Right cardiac atrium (tissue), 5 donors: Measurements from ENCODE around the gene TGFB3. TPM values are rescaled to one million over a fixed set of nuclear protein-coding genes. Genes with fewer than 3 reads are reported as not detected.

ENCODE experiments used
- ATAC-seq, 2 donors: fragments of 200-7000 bp; cut with Tn5 transposase; one replicate each; pipeline versions ENCODE4 v1.8.0 to v1.9.1; 2020; ENCODE audit warnings: moderate library complexity in 2 of 2, mild to moderate bottlenecking in 1 of 2
- DNase-seq, 3 donors: peaks; one replicate each; pipeline ENCODE4 v3.0.0-alpha.2; 2020
- H3K27ac ChIP-seq: one replicate; pipeline ENCODE4 v1.5.1; 2013; ENCODE audit warnings: mild to moderate bottlenecking, low read length, control low read depth, moderate library complexity
- H3K27me3 ChIP-seq: one replicate; pipeline ENCODE4 v1.6.1; 2013; ENCODE audit not compliant: control insufficient read depth, insufficient read depth
- H3K4me1 ChIP-seq: one replicate; pipeline ENCODE4 v1.6.1; 2013; ENCODE audit warnings: low read length; ENCODE audit not compliant: control insufficient read depth, insufficient read depth
- H3K4me3 ChIP-seq: one replicate; pipeline ENCODE4 v1.5.1; 2013; ENCODE audit warnings: low read length, control low read depth
- H3K9me3 ChIP-seq: one replicate; pipeline ENCODE4 v1.6.1; 2013; ENCODE audit warnings: low read length; ENCODE audit not compliant: control insufficient read depth
- WGBS: extraction: QIAGEN DNeasy Blood & Tissue Kit; methylation state at CpG from one replicate; pipeline ENCODE4 v1.1.7; 2013; 5-methylcytosine and 5-hydroxymethylcytosine counted together
- intact Hi-C, 4 donors: fragments of 100-400 bp; cut with DNase I; formaldehyde crosslinking; loops; one replicate each; pipeline versions ENCODE4 v1.11.0 to v1.14.0; 2022 to 2023
- polyA plus RNA-seq: library from polyadenylated mRNA; stranded (reverse); fragments of 200-250 nt; gene quantifications from one replicate; pipeline ENCODE4 v1.2.3, GENCODE V29; 2013
- total RNA-seq, 4 donors: library from RNA; stranded (reverse); fragmentation: NEBNext Ultra II Directional; extraction: Animal tissue kit (Norgen Biotek cat#: 25700); gene quantifications; one replicate each; pipeline ENCODE4 v1.2.1, GENCODE V29; 2021
- donor health status: healthy with polysubstance abuse.
- donor health status: DM: no; HTN: yes; CAD: no.
- donor health status: DM: no; HTN: no; CAD: no.
- donor health status: DM: no; HTN: yes; CAD: no; lungs with severe emphysema.
- donor health status: DM: yes; HTN: yes; CAD: no.

Gene TGFB3
- total and polyA plus RNA-seq, 5 donors: 18.0 to 76.3 (median 38.0) TPM

DNA sequence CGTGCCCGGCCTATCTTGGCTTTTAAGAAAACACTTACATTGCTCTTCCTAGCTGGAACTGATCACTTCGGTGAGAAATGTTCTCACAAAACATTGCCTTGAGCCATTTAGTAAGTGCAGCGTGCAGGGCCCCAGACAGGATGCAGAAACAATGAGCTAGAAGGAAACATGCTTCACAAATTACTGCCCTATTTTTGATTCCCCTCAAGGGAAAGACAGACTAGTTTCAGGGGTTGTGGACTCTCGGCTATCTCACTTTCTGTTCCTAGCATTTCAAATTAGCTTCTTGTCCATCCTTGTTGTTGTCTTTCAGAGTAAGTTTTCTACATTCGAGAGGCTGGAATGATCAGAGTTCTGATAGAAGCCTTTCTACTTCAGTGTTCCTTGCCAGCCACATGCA is 21.6 kb downstream of the TGFB3 start:
- 80% methylated on average over 6 of the region's 6 CpGs for WGBS
- DNase-seq (no peak), ATAC-seq (no peak)
- intact Hi-C loops: no loop called here
- no peaks in the 10 kb centered on the region for H3K4me1 ChIP-seq
- no peak overlapping the region for H3K27ac ChIP-seq
- no peaks in the 10 kb centered on the region for H3K9me3 ChIP-seq
- no peak overlapping the region for H3K4me3 ChIP-seq
- no peaks in the 10 kb centered on the region for H3K27me3 ChIP-seq

GRCh38 chr14:75959031-75959430 is 22.8 kb downstream of the TGFB3 start:
- ATAC-seq (no peak), DNase-seq (no peak)
- Histone ChIP-seq H3K4me3 (no peak overlapping the region), H3K27me3 (no peaks in the 10 kb centered on the region), H3K27ac (no peak overlapping the region), H3K9me3 (no peaks in the 10 kb centered on the region), H3K4me1 (no peaks in the 10 kb centered on the region)
- intact Hi-C loops: no loop called here
- 95% methylated on average over 9 of the region's 9 CpGs for whole genome bisulfite sequencing

GRCh38 chr14:75952489-75952888 is 29.3 kb downstream of the TGFB3 start:
- Histone ChIP-seq H3K4me1 (no peaks in the 10 kb centered on the region), H3K27me3 (no peaks in the 10 kb centered on the region), H3K9me3 (no peaks in the 10 kb centered on the region), H3K27ac (no peak overlapping the region), H3K4me3 (no peak overlapping the region)
- 95% methylated on average over 3 of the region's 3 CpGs for WGBS
- intact Hi-C loops: no loop called here
- ATAC-seq (no peak), DNase-seq (no peak)

GRCh38 chr14:75946785-75947184 is 35.0 kb downstream of the TGFB3 start:
- intact Hi-C loops: no loop called here
- 81% methylated on average over 5 of the region's 5 CpGs for WGBS
- Histone ChIP-seq H3K4me3 (no peak overlapping the region), H3K4me1 (peaks cover 2% of the 10 kb centered on the region), H3K27me3 (no peaks in the 10 kb centered on the region), H3K9me3 (no peaks in the 10 kb centered on the region), H3K27ac (no peak overlapping the region)
- no peak for ATAC-seq
- no peak for DNase-seq

DNA sequence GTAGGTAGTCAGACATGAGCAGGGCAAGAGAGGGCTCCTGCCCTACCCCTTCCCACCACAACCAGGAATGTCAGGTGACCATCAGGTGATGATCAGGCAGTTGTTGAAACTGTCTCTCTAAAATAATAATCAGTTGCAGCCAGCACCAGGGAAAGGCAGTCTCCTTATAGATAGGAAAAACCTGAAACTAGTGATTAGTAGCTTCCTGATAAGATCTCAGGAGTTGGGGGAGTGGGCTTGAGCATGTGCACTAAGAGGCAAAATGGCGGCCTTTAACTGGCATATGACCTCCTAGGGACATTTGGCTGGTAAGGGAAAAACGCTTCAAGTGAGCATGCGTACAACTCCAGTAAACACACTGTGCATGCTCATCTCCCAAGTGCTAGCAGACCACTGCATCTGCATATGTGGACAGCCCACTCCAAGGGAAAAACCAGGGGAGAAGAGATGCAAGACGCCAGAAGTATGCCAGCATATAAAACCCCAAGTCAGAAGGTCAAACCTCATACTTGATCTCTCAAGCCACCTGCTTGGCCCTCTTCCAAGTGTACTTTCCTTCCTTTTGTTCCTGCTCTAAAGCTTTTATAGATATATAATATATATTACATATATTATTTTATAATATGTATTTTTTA is 37.1 kb downstream of the TGFB3 start:
- intact Hi-C loops: no loop called here
- H3K4me1 ChIP-seq: peaks cover 2% of the 10 kb centered on the region
- WGBS: 96% methylated on average over 4 of the region's 4 CpGs
- no peak for DNase-seq
- no peak overlapping the region for H3K27ac ChIP-seq
- ATAC-seq: no peak
- no peaks in the 10 kb centered on the region for H3K27me3 ChIP-seq
- H3K9me3 ChIP-seq: no peaks in the 10 kb centered on the region
- H3K4me3 ChIP-seq: no peak overlapping the region

GRCh38 chr14:75941030-75941429 is 40.8 kb downstream of the TGFB3 start:
- DNase-seq: peak in 2 of 3 donors; percentile 20 to 42

GRCh38 chr14:75939200-75939599 is 42.6 kb downstream of the TGFB3 start:
- H3K27me3 ChIP-seq: no peaks in the 10 kb centered on the region
- DNase-seq: no peak
- ATAC-seq: no peak
- no peak overlapping the region for H3K4me3 ChIP-seq
- 55% methylated on average over 1 of the region's 1 CpG for WGBS
- H3K9me3 ChIP-seq: no peaks in the 10 kb centered on the region
- peaks cover 1% of the 10 kb centered on the region for H3K4me1 ChIP-seq
- intact Hi-C loops: no loop called here
- H3K27ac ChIP-seq: no peak overlapping the region

More at GRCh38 chr14:75941030-75941429, 40.8 kb downstream of the TGFB3 start:
- intact Hi-C loops: no loop called here
- Histone ChIP-seq H3K4me3 (no peak overlapping the region), H3K4me1 (no peaks in the 10 kb centered on the region), H3K9me3 (no peaks in the 10 kb centered on the region), H3K27ac (peak overlapping the region; percentile 96), H3K27me3 (no peaks in the 10 kb centered on the region)
- ATAC-seq: peak; percentile 78 to 81
- WGBS: 59% methylated on average over 4 of the region's 4 CpGs

- H3K27me3 ChIP-seq: no peaks in the 10 kb centered on the region
- DNase-seq: no peak
- peak; percentile 45 to 48 for ATAC-seq
- 48% methylated on average over 2 of the region's 2 CpGs for WGBS
- peaks cover 1% of the 10 kb centered on the region for H3K4me1 ChIP-seq
- H3K4me3 ChIP-seq: no peak overlapping the region
- intact Hi-C loops: no loop called here
- peak overlapping the region; percentile 72 for H3K27ac ChIP-seq
- H3K9me3 ChIP-seq: no peaks in the 10 kb centered on the region
These were observed 46.7 kb downstream of the TGFB3 start for GRCh38 chr14:75934998-75935628.

GRCh38 chr14:75933712-75934296 is 48.0 kb downstream of the TGFB3 start:
- WGBS: 49% methylated on average over 2 of the region's 2 CpGs
- Histone ChIP-seq H3K4me1 (peaks cover 1% of the 10 kb centered on the region), H3K27ac (no peak overlapping the region), H3K9me3 (no peaks in the 10 kb centered on the region), H3K27me3 (no peaks in the 10 kb centered on the region), H3K4me3 (no peak overlapping the region)
- DNase-seq (no peak), ATAC-seq (no peak)
- intact Hi-C loops: no loop called here

GRCh38 chr14:75928690-75929181 is 53.1 kb downstream of the TGFB3 start:
- WGBS: 28% methylated on average over 5 of the region's 5 CpGs
- no peaks in the 10 kb centered on the region for H3K9me3 ChIP-seq
- peak in 1 of 2 donors; percentile 73 for ATAC-seq
- H3K27ac ChIP-seq: no peak overlapping the region
- intact Hi-C loops: no loop called here
- H3K4me1 ChIP-seq: no peaks in the 10 kb centered on the region
- no peaks in the 10 kb centered on the region for H3K27me3 ChIP-seq
- DNase-seq: no peak
- H3K4me3 ChIP-seq: no peak overlapping the region

GRCh38 chr14:75927564-75928087 is 54.2 kb downstream of the TGFB3 start:
- no peak overlapping the region for H3K27ac ChIP-seq
- WGBS: 66% methylated on average over 6 of the region's 6 CpGs
- peak in 1 of 2 donors; percentile 32 for ATAC-seq

More at GRCh38 chr14:75927564-75928087, 54.2 kb downstream of the TGFB3 start:
- Histone ChIP-seq H3K4me1 (no peaks in the 10 kb centered on the region), H3K4me3 (no peak overlapping the region), H3K27me3 (no peaks in the 10 kb centered on the region), H3K9me3 (no peaks in the 10 kb centered on the region)
- intact Hi-C loops: no loop called here
- no peak for DNase-seq
